Measurements from ENCODE around the gene RBP3. TPM values are rescaled to one million over a fixed set of nuclear protein-coding genes. Genes with fewer than 3 reads are reported as not detected.

Gene RBP3
- total RNA-seq, 1 donor from 2014 or later: not detected

DNA sequence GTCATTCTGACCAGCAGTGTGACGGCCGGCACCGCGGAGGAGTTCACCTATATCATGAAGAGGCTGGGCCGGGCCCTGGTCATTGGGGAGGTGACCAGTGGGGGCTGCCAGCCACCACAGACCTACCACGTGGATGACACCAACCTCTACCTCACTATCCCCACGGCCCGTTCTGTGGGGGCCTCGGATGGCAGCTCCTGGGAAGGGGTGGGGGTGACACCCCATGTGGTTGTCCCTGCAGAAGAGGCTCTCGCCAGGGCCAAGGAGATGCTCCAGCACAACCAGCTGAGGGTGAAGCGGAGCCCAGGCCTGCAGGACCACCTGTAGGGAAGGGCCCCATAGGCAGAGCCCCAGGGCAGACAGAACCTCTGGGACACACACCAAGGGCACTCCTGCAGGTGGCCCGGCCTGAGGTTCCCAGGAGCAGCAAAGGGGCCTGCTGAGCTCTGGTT is 9.0 kb downstream of the RBP3 start:
- FAIRE-seq (no peak), DNase-seq (ENCODE audit: low read depth) (no peak)
- no peaks in the 10 kb centered on the region for H3K27me3 ChIP-seq (ENCODE audit: control insufficient read depth, insufficient read depth, low read length)
- no peaks in the 10 kb centered on the region for H3K36me3 ChIP-seq (ENCODE audit: control insufficient read depth, insufficient read depth, low read length)
- TF ChIP-seq, protein P1, sequence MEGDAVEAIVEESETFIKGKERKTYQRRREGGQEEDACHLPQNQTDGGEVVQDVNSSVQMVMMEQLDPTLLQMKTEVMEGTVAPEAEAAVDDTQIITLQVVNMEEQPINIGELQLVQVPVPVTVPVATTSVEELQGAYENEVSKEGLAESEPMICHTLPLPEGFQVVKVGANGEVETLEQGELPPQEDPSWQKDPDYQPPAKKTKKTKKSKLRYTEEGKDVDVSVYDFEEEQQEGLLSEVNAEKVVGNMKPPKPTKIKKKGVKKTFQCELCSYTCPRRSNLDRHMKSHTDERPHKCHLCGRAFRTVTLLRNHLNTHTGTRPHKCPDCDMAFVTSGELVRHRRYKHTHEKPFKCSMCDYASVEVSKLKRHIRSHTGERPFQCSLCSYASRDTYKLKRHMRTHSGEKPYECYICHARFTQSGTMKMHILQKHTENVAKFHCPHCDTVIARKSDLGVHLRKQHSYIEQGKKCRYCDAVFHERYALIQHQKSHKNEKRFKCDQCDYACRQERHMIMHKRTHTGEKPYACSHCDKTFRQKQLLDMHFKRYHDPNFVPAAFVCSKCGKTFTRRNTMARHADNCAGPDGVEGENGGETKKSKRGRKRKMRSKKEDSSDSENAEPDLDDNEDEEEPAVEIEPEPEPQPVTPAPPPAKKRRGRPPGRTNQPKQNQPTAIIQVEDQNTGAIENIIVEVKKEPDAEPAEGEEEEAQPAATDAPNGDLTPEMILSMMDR (IDR thresholded peaks at IDR 0.05; ENCODE audit: insufficient read depth, low read length, severe bottlenecking): no peak
- no peak overlapping the region for H3K4me3 ChIP-seq (ENCODE audit: low read depth, low read length)

DNA sequence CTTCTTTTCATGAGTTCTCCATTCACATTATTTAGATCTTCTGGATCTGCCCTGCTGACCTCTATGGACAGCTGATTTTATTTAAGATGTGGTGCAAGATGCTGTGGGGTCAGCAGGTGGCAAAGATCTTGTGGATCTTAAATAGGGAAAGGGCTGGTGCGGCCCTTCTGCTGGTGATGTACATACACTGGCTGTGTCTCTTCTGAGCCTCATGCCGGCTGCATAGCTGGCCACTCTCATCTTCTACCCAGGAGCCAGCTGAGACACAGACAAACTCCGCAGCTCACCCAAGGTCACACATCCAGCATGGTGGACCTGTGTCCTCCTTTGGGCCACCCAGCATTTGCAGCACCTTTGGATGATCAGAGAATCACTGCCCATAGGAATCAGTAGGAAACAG is 9.7 kb downstream of the RBP3 start:
- no peaks in the 10 kb centered on the region for H3K36me3 ChIP-seq (ENCODE audit: control insufficient read depth, insufficient read depth, low read length)
- DNase-seq (ENCODE audit: low read depth) (no peak), FAIRE-seq (no peak)
- H3K27me3 ChIP-seq (ENCODE audit: control insufficient read depth, insufficient read depth, low read length): no peaks in the 10 kb centered on the region
- TF ChIP-seq, protein P1 (IDR thresholded peaks at IDR 0.05; ENCODE audit: insufficient read depth, low read length, severe bottlenecking): no peak
- H3K4me3 ChIP-seq (ENCODE audit: low read depth, low read length): no peak overlapping the region

DNA sequence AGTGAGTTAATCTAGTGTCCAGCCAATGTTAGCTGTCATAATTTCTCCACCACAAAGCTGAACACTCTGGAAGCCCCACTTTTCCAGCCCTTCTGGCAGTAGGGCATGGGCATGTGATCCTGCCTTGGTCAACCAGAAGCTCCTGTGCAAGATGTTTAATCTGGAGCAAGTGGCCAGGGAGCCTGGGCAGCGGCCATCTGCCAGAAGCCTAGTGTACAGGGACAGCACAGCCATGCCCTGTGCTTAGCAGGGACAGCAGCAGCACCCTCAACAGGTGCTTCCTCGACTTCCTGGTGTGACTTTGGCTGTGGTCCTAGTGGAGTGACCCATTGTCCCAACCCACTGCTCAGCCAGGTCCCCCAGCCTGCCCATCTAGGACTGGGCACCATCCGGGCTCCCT is 10.3 kb downstream of the RBP3 start:
- TF ChIP-seq, protein P1 (IDR thresholded peaks at IDR 0.05; ENCODE audit: insufficient read depth, low read length, severe bottlenecking): no peak
- Histone ChIP-seq H3K36me3 (ENCODE audit: control insufficient read depth, insufficient read depth, low read length) (no peaks in the 10 kb centered on the region), H3K4me3 (ENCODE audit: low read depth, low read length) (no peak overlapping the region), H3K27me3 (ENCODE audit: control insufficient read depth, insufficient read depth, low read length) (no peaks in the 10 kb centered on the region)
- DNase-seq (ENCODE audit: low read depth) (no peak), FAIRE-seq (no peak)

DNA sequence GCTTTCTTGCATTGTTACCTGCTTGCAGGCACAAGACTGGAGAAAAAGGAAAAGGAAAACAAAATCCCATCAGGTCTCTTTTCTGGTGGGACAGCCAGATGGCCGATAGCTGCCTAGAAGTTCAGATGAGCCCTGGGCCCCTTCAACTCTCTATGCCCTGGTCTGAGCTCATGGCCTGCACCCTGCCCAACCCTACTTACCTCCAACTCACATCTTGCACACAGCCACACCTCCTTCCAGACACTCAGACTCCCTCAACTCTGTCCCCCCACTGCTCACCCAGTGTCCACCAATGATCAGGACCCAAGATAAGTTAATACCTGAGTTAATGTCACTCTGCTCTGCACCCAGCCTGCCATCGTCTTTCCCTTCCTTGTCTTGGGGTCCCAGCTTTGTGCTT is 10.9 kb downstream of the RBP3 start:
- DNase-seq (ENCODE audit: low read depth) (no peak), FAIRE-seq (no peak)
- TF ChIP-seq, protein P1 (IDR thresholded peaks at IDR 0.05; ENCODE audit: insufficient read depth, low read length, severe bottlenecking): no peak

DNA sequence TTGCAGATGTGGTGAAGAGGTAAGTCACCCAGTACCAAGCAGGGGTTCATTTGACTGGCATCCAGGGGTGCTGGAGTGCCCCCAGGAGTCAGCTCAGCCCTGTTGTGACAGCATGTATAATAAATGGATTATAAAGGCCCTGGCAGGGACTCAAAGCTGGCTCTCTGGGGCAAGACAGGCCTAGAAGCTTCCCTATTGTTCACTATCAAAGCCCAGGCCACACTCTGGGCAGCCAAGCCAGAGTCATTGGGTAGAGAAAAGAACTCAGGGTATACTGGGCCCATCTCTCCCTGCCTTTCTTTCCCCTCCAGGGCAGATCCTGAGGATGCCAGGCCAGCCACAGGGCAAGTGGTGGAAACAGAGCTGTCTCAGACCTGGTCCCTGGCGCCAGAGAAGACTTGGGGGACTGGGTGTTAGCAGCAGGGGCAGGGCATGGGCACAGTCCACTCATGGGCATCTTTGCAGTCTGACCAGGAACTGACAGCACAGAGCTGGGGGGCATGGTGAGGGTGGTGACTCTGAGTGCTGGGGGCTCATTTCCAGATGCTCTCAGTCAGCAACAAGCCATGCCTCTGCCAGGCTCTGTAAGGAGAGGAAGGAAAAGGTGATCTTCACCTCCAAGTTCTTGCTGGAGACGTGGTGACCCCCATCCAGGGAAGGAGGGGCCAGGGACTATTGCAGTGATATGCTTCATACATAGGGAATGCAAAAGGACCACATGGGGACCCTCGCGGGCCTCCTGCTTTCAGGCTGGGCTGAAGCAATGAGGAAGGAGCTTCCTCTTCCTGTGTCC is 11.7 kb downstream of the RBP3 start:
- FAIRE-seq (no peak), DNase-seq (ENCODE audit: low read depth) (no peak)
- Histone ChIP-seq H3K27me3 (ENCODE audit: control insufficient read depth, insufficient read depth, low read length) (peaks cover 4% of the 10 kb centered on the region), H3K36me3 (ENCODE audit: control insufficient read depth, insufficient read depth, low read length) (no peaks in the 10 kb centered on the region), H3K4me3 (ENCODE audit: low read depth, low read length) (no peak overlapping the region)
- TF ChIP-seq, protein P1 (IDR thresholded peaks at IDR 0.05; ENCODE audit: insufficient read depth, low read length, severe bottlenecking): no peak

More for the DNA sequence above, 10.9 kb downstream of the RBP3 start:
- Histone ChIP-seq H3K27me3 (ENCODE audit: control insufficient read depth, insufficient read depth, low read length) (peaks cover 4% of the 10 kb centered on the region), H3K4me3 (ENCODE audit: low read depth, low read length) (no peak overlapping the region), H3K36me3 (ENCODE audit: control insufficient read depth, insufficient read depth, low read length) (no peaks in the 10 kb centered on the region)
